ENCODE measurements around the gene TSEN15. TPM values are rescaled to one million over a fixed set of nuclear protein-coding genes. Genes with fewer than 3 reads are reported as not detected.

TSEN15 gene
- total RNA-seq, 1 experiment from 2014 or later = 79.7 TPM

GRCh38 chr1:184110272-184111204, 59.0 kb downstream of the TSEN15 start:
- Histone ChIP-seq H3K27me3 (ENCODE audit: low read length) (no peaks in the 10 kb centered on the region), H2AFZ (ENCODE audit: low read length) (no peak overlapping the region), H3K27ac (ENCODE audit: low read length) (no peak overlapping the region), H3K4me3 (ENCODE audit: low read length) (no peak overlapping the region), H3K9me2 (replicated peaks; ENCODE audit: insufficient read depth, low read length) (no peaks in the 10 kb centered on the region), H3K9ac (ENCODE audit: low read length) (no peak overlapping the region), H3K4me1 (ENCODE audit: low read length) (no peaks in the 10 kb centered on the region), H3K9me3 (ENCODE audit: low read length) (no peaks in the 10 kb centered on the region), H4K20me1 (ENCODE audit: insufficient read depth, low read depth, low read length) (no peaks in the 10 kb centered on the region), H3K36me3 (ENCODE audit: insufficient read depth, low read length) (no peaks in the 10 kb centered on the region), H3K79me2 (ENCODE audit: low read length) (no peaks in the 10 kb centered on the region), H3K4me2 (ENCODE audit: low read depth, low read length, poor library complexity, severe bottlenecking) (no peak overlapping the region)
- DNase-seq = no peak

- no peak for DNase-seq
- Histone ChIP-seq H4K20me1 (ENCODE audit: insufficient read depth, low read depth, low read length) (no peaks in the 10 kb centered on the region), H2AFZ (ENCODE audit: low read length) (no peak overlapping the region), H3K4me3 (ENCODE audit: low read length) (no peak overlapping the region), H3K79me2 (ENCODE audit: low read length) (no peaks in the 10 kb centered on the region), H3K27me3 (ENCODE audit: low read length) (no peaks in the 10 kb centered on the region), H3K4me2 (ENCODE audit: low read depth, low read length, poor library complexity, severe bottlenecking) (no peak overlapping the region), H3K9me2 (replicated peaks; ENCODE audit: insufficient read depth, low read length) (no peaks in the 10 kb centered on the region), H3K36me3 (ENCODE audit: insufficient read depth, low read length) (no peaks in the 10 kb centered on the region), H3K27ac (ENCODE audit: low read length) (no peak overlapping the region), H3K4me1 (ENCODE audit: low read length) (no peaks in the 10 kb centered on the region), H3K9ac (ENCODE audit: low read length) (no peak overlapping the region), H3K9me3 (ENCODE audit: low read length) (no peaks in the 10 kb centered on the region)
These were observed 60.8 kb downstream of the TSEN15 start for GRCh38 chr1:184112176-184112948.

DNA sequence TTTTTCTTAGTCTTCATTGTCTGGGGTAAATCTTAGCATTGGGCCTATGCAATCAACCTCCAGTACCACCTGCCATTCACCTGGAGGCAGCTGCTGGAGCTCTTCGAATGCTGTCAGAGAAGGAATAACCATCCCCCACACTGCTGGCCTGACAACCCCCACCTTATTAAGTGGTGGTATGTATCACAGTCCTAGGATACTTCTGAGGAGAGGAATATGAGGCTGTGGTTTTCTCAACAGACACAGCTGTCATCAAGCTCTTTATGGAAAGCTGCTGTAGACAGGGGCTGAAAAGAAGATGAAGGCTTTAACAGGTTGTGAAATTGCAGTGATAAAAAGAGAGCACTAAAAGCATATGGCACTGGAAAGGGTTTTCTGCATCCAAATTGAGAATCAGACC, 61.7 kb downstream of the TSEN15 start:
- H3K4me2 ChIP-seq (ENCODE audit: low read depth, low read length, poor library complexity, severe bottlenecking) = no peak overlapping the region
- no peak overlapping the region for H3K4me3 ChIP-seq (ENCODE audit: low read length)
- no peaks in the 10 kb centered on the region for H3K27me3 ChIP-seq (ENCODE audit: low read length)

DNA sequence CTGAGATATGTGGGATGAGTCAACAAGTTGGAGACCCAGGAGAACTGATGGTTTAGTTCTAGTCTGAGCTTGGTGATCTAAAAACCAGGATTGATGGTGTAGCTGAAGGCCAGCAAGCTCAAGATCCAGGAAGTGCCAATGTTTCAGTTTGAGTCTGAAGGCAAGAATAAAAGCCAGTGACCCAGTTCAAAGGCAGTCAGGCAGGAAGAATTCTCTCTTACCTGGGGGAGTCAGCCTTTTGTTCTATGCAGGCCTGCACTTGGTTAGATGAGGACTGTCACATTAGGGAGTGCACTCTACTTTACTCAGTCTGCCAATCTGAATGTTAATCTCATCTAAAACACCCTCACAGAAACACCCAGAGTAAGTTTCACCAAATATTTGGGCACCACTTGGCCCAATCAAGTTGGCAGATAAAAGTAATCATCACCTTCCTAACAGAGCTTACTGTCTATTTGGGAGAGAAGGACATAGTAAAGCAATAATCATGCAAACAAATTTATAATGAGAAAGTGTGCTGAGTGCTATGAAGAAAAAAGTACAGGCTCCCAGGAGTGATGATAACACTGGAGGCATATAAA, 63.4 kb downstream of the TSEN15 start:
- Histone ChIP-seq H3K4me1 (ENCODE audit: low read length) (no peaks in the 10 kb centered on the region), H3K27ac (ENCODE audit: low read length) (no peak overlapping the region), H3K27me3 (ENCODE audit: low read length) (no peaks in the 10 kb centered on the region), H3K9ac (ENCODE audit: low read length) (no peak overlapping the region), H3K4me2 (ENCODE audit: low read depth, low read length, poor library complexity, severe bottlenecking) (no peak overlapping the region), H3K9me3 (ENCODE audit: low read length) (no peaks in the 10 kb centered on the region), H3K4me3 (ENCODE audit: low read length) (no peak overlapping the region), H3K79me2 (ENCODE audit: low read length) (no peaks in the 10 kb centered on the region), H4K20me1 (ENCODE audit: insufficient read depth, low read depth, low read length) (no peaks in the 10 kb centered on the region), H2AFZ (ENCODE audit: low read length) (no peak overlapping the region), H3K36me3 (ENCODE audit: insufficient read depth, low read length) (no peaks in the 10 kb centered on the region), H3K9me2 (replicated peaks; ENCODE audit: insufficient read depth, low read length) (no peaks in the 10 kb centered on the region)
- DNase-seq = no peak

More for the DNA sequence above, 61.7 kb downstream of the TSEN15 start:
- Histone ChIP-seq H3K27ac (ENCODE audit: low read length) (no peak overlapping the region), H3K36me3 (ENCODE audit: insufficient read depth, low read length) (no peaks in the 10 kb centered on the region), H4K20me1 (ENCODE audit: insufficient read depth, low read depth, low read length) (no peaks in the 10 kb centered on the region), H2AFZ (ENCODE audit: low read length) (no peak overlapping the region), H3K4me1 (ENCODE audit: low read length) (no peaks in the 10 kb centered on the region), H3K9ac (ENCODE audit: low read length) (no peak overlapping the region), H3K79me2 (ENCODE audit: low read length) (no peaks in the 10 kb centered on the region), H3K9me2 (replicated peaks; ENCODE audit: insufficient read depth, low read length) (no peaks in the 10 kb centered on the region), H3K9me3 (ENCODE audit: low read length) (no peaks in the 10 kb centered on the region)
- DNase-seq = no peak

DNA sequence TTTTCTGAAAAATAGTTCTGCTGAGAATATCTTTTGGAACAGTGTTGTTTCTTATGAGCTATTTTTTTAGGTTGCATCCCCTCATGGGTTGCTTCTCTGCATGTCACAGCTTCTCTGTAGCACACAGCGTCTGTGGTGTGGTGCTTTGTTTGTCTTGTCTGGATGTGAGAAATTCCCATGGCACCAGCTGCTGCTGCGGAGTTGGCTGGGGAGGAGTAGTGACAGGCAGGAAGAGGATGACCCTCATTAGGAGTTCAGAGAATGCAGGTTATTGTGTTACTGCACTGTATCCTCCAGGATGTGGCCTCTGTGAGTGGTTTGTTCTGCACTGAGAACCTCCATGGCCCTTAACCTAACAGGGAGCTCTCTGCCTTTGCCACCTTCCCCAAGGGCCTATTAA, 64.8 kb downstream of the TSEN15 start:
- no peaks in the 10 kb centered on the region for H3K9me2 ChIP-seq (replicated peaks; ENCODE audit: insufficient read depth, low read length)
- no peaks in the 10 kb centered on the region for H4K20me1 ChIP-seq (ENCODE audit: insufficient read depth, low read depth, low read length)
- no peak for DNase-seq
- H2AFZ ChIP-seq (ENCODE audit: low read length) = no peak overlapping the region
- no peak overlapping the region for H3K27ac ChIP-seq (ENCODE audit: low read length)
- no peak overlapping the region for H3K4me2 ChIP-seq (ENCODE audit: low read depth, low read length, poor library complexity, severe bottlenecking)
- no peaks in the 10 kb centered on the region for H3K4me1 ChIP-seq (ENCODE audit: low read length)
- H3K9ac ChIP-seq (ENCODE audit: low read length) = no peak overlapping the region
- H3K79me2 ChIP-seq (ENCODE audit: low read length) = no peaks in the 10 kb centered on the region
- no peaks in the 10 kb centered on the region for H3K36me3 ChIP-seq (ENCODE audit: insufficient read depth, low read length)
- no peaks in the 10 kb centered on the region for H3K27me3 ChIP-seq (ENCODE audit: low read length)
- H3K9me3 ChIP-seq (ENCODE audit: low read length) = no peaks in the 10 kb centered on the region
- no peak overlapping the region for H3K4me3 ChIP-seq (ENCODE audit: low read length)

DNA sequence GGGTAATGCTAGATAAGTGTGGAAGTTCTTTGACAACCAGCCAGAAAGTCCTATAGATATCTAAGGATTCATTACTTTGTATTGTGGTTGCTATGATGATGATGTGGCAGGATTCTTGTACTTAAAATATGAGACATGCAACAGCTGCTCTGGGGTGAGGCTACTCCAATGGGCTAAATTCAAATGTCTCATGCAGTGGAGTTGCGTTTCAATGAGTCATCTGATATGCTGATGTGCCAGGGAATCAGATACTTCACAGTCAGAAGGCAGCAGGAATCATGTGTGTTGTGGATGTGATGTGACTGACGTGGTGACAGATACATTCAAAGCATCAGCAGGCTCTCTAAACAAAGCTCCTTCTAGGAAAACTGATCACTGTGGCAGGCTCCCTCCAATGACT, 66.5 kb downstream of the TSEN15 start:
- Histone ChIP-seq H3K36me3 (ENCODE audit: insufficient read depth, low read length) (no peaks in the 10 kb centered on the region), H4K20me1 (ENCODE audit: insufficient read depth, low read depth, low read length) (no peaks in the 10 kb centered on the region), H3K9me3 (ENCODE audit: low read length) (no peaks in the 10 kb centered on the region), H3K27ac (ENCODE audit: low read length) (no peak overlapping the region), H3K4me3 (ENCODE audit: low read length) (no peak overlapping the region), H2AFZ (ENCODE audit: low read length) (no peak overlapping the region), H3K9ac (ENCODE audit: low read length) (no peak overlapping the region), H3K27me3 (ENCODE audit: low read length) (no peaks in the 10 kb centered on the region), H3K4me2 (ENCODE audit: low read depth, low read length, poor library complexity, severe bottlenecking) (no peak overlapping the region), H3K79me2 (ENCODE audit: low read length) (no peaks in the 10 kb centered on the region), H3K4me1 (ENCODE audit: low read length) (no peaks in the 10 kb centered on the region), H3K9me2 (replicated peaks; ENCODE audit: insufficient read depth, low read length) (no peaks in the 10 kb centered on the region)
- no peak for DNase-seq

Other genes with a start within 250 kb of the TSEN15 start
- gene RGL1, start 246.6 kb upstream of the TSEN15 start, total RNA-seq (2014; rRNA removed; shearing (Covaris generic); ENCODE audit: low replicate concordance) = 1.0 TPM in 2 replicates
- 0.04 TPM in 1 of 2 replicates, not detected in the other for gene COLGALT2, start 14.0 kb upstream of the TSEN15 start, total RNA-seq (2014; rRNA removed; shearing (Covaris generic); ENCODE audit: low replicate concordance)

All from Karpas-422 (cell line).